ENCODE results near the gene ARPP21.
"Not testable (repeated sequence)": the region's sequence is repeated elsewhere in the genome, so short reads cannot be mapped to it uniquely, and the experiment has no call there.

The ARPP21 gene

DNA sequence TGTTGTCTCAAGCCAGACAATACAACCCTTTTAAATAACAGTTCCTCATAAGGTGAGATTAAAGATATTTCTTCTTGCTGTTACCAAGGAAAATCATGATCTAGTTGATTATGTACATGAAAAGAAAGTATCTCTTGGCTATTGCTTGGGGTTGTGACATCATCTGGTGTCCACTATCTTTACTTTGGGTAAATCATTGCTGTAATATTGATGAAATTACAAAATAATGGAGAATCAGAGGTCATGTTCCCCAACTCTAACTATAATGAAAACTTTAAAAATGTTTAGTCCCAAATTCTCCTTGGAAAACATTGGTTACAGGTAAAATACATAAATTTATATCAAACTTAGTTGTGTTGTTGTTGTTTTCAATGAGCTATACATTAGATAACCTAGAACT lies 142.2 kb downstream of the ARPP21 start:
- DNase-seq (ENCODE audit: low read depth): no peak

DNA sequence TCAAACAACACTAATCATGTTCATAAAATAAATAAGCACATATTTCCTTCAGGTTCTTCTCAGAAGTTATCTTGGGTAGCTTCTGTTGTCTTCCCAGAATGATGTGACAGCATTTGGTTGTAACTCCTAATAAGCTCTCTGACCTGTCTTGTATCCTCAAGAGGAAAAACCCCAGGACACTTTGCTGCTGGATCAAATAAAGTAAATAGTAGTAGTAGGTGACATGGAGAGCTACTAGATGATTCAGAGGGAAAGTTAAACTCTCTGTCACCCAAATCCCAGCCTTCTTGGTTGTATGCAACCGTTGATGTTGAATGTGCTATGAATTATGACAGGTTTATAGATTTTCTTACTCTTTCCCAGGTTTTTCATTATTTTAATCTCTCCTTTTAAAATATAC lies 143.0 kb downstream of the ARPP21 start:
- DNase-seq (ENCODE audit: low read depth): no peak

DNA sequence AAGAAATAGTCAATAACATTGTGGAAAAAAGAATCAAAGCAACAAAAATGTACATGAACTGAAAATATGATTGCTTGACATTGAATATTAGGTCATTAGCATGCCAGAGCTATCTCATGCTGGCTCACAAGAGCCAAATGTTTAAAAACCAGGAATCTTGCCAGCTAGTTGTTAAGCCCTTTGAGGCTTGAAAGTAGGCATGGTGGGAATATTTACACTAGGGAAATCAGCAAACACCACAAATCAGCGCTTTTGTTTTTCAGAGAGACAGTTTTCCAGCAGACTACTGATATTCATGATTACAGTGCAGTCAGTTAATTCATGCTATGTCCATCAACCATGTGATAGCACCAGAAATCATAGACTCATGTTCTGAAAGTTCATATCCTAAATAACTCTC lies 144.8 kb downstream of the ARPP21 start:
- DNase-seq (ENCODE audit: low read depth): no peak

DNA sequence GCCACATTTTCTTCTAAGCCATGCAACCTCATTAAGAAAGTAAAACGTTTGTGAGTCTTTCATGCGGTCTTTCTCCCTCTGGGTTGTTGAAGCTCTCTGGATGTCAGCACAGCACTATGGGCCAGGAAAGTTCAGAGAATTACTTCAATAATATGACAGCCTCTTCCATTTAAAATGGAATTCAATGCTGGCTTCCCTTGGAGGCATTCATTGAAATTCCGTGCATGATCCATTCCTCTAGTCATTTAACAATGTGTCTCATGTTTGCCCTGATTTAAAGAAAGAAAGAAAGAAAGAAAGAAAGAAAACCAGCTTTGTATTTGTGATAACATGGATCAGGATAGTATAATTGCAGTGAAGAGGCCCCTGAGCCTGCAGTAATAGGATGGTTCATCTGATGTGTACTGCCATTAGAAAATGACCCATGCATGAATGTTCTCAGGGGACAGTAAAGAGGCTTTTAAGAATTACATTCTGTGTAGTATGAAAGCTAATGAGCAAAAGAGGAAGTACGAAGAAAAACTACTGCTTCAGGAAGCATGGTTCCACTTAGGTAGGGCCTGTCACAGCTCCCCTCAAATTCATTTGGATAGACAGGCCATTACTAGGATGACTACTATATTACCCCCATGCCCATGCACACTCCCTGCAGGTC lies 146.0 kb downstream of the ARPP21 start:
- no peak for DNase-seq (ENCODE audit: low read depth)

DNA sequence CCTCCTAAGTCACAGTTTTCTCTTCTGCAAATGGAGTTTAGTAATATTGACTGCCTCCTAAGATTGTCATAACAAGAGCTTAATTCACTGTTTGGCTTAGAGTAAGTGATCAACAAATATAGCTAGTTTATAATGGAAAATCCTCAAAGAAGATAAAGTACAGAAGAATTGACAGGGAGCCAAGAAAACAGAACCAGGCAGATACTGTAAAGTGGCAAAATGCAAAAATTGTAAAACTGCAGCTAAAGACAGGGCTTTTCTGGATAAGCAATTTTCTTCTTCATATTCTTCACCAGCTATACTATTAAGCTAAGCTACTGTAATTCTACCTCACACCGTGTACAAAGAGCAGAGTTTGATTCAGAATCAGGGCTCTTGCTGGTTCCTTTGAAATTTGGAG lies 148.6 kb downstream of the ARPP21 start:
- DNase-seq (ENCODE audit: low read depth): no peak

DNA sequence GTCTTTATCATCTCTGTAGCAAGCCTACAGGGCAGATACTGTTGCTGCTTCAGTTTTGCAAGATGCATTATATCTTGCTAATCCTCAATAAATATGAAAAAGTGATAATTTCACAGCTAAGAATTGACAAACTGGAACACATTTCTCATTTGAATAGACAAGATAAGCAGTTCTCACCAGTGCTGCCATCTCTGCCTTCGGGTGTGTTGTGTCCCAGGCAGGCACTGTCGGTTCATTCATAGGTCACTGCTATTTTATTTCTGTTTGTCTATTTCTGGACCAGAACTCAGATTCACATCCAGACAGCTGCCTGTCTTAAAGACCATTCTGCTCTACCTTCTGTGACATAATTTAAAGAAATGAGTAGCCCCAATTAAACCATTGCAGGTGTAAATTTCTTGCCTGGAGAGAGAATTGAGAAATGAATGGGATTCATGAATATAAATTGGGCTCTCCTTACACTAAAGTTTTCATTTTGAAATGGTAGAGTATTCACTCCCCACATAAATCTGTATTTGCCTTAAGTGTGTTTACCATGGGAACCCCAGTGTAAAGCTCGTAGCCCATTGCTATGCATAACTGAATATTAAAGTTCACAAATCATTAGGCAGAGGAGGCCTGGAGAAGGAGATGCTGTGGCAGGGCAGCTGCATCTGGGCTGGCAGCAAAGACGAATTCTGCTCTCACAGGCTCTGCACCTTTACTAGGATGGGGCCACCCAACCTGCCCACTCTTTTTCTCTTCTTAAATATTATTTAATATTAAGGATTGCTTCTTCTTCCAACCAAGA lies 149.9 kb downstream of the ARPP21 start:
- DNase-seq (ENCODE audit: low read depth): no peak

DNA sequence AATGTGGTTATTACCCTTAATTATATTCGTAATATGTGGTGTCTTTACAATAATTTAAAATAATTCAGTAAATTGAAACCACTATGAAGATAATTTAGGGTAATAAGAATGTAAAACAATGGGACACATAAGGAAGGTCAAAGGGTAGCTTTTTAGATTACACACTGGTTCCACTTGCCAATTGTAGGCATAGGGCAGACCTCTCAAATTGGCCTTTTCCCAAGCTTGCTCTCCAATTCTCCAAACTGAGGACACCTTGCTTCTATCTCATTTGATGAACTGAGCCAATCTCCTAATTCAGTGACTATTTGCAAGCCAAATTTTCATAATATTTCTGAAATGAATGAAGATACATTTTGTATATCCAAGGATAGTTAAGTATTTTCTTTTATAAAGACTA lies 151.4 kb downstream of the ARPP21 start:
- DNase-seq (ENCODE audit: low read depth): no peak

DNA sequence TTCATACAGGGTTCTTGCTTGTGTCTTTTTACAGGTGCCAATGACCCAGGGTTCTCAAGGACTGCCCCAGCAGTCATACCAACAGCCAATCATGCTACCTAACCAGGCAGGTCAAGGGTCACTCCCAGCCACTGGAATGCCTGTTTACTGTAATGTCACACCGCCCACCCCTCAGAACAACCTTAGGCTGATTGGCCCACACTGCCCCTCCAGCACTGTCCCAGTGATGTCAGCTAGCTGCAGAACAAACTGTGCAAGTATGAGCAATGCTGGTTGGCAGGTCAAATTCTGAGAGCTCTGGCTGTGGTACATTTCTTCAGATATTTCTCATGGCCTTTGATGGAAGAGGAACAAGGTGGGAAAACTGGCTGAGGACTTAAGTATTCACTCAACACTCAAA lies 154.3 kb downstream of the ARPP21 start:
- DNase-seq (ENCODE audit: low read depth): no peak

DNA sequence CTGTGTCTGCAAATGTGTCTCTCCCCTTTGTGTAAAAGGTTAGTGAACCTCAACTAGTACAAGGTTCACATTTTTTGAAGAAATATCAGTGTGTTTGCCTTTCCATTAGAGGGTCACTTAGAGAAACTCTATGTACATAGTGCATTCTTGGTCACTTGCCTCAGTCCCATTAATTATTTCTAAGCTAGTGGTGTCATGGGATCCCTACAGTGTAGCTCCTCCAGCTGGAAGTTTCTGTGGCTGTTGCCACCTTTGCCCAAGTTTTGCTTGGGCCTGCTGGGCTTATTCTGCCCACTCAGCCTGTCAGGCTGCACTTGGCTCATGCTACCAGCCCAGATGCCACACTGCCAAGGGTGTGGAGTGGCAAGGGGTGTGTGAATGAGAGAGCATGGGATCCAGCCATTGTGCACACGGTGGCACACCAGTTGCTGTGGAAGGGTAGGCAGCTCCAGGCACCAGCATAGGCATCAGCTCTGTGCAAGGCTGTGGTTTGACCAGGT lies 161.7 kb downstream of the ARPP21 start:
- DNase-seq (ENCODE audit: low read depth): no peak

DNA sequence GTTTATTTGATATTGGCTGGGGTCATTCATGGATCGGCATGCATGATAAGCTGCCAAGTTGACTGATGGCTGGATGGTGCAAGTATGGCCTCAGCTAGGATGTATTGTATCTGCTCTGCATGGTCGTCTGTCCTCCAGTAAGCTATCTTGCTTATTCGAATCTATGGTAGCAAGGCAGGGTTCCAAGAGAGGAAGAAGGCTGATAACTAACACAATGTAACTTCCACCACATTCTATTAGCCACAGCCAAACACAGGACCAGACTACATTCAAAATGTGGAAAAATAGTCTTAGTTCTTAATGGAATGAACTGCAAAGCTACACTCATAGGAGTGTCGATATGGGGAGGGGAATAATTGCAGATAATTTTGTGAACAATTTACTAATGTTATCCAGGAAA lies 175.2 kb downstream of the ARPP21 start:
- DNase-seq (ENCODE audit: low read depth): no peak

DNA sequence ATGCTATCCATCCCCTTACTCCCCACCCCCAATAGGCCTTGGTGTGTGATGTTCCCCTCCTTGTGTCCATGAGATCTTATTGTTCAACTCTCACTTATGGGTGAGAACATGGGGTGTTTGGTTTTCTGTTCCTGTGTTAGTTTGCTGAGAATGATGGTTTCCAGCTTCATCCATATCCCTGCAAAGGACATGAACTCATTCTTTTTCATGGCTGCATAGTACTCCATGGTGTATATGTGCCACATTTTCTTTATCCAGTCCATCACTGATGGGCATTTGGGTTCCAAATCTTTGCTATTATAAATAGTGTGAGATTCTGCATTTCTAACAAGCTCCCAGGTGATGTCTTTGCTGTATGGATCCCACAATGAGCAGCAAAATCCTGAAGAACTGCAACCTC lies 176.5 kb downstream of the ARPP21 start:
- DNase-seq (ENCODE audit: low read depth): not testable (repeated sequence)

DNA sequence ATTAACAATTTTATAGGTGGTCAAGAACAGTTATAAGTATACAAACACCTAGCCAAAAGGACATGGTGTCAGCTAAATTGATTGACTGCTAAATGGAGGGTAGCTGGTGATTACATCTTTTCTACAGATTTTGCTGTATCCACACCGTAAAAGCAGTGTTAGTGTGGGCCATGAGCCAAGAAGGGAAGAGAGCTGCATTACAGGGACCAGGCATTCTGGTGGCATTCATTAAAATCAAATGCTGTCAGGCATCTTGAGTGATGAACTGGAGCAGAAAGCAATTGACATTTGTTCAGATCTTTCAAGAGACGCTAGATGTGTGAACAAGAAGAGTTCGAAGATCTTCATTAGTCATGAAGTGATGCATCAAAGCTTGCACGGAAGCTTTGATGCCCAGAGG lies 177.9 kb downstream of the ARPP21 start:
- DNase-seq (ENCODE audit: low read depth): no peak

DNA sequence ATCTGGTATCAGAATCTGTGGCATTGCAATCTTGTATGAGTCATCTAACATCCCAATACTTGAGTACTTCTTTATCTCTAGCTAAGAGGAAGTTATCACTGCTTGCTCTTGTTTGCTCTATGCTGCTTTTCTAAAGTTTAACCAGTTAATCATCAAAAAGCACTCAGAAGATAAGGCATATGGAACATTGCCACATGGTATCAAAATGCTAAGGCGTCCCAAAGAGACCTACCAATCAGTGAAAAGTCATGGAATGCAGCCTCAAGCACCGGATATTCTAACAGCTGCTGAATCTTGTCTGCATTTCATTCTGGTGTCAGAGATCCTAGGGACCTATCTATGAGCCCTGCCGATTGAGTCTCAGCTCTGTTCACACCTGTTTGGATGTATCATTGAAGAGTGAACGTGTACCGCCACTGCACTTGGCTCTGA lies 192.8 kb downstream of the ARPP21 start:
- no peak for DNase-seq (ENCODE audit: low read depth)
